GM12892 (cell line): ENCODE measurements around the gene ATPAF1.

Source experiments
- POLR2A ChIP-seq: IDR thresholded peaks from 2 replicates; pipeline ENCODE4 v1.6.1; 2011; ENCODE audit warnings: low read depth, low read length, control low read depth
- POLR2AphosphoS5 ChIP-seq: IDR thresholded peaks from 2 replicates; pipeline ENCODE4 v1.6.1; 2011; ENCODE audit warnings: low read depth, low read length, control low read depth
- TAF1 ChIP-seq: IDR thresholded peaks from 2 replicates; pipeline ENCODE4 v1.6.1; 2011; ENCODE audit warnings: low read depth, mild to moderate bottlenecking, control low read depth, low read length, borderline replicate concordance

GRCh38 chr1:46655848-46656247 lies 12.3 kb downstream of the ATPAF1 start:
- TF ChIP-seq POLR2A (no peak), POLR2AphosphoS5 (no peak), TAF1 (no peak)
